ENCODE measurements around the gene FILIP1L.
A peak's percentile ranks its signal among the peaks of the same experiment; 100 is the strongest.
"Not testable (repeated sequence)": the region's sequence is repeated elsewhere in the genome, so short reads cannot be mapped to it uniquely, and the experiment has no call there.

The FILIP1L gene

GRCh38 chr3:99843590-99844258 is 270.6 kb downstream of the FILIP1L start:
- Histone ChIP-seq H3K9me3 (ENCODE audit: control insufficient read depth, low read length) (no peaks in the 10 kb centered on the region), H3K4me3 (ENCODE audit: extremely low read depth, insufficient read depth, low read length, poor library complexity, severe bottlenecking) (no peak overlapping the region), H3K36me3 (ENCODE audit: control insufficient read depth, insufficient read depth, low read length) (peaks cover 8% of the 10 kb centered on the region), H3K27ac (ENCODE audit: low read depth, low read length, severe bottlenecking) (peak overlapping the region; percentile 24), H3K4me1 (ENCODE audit: control insufficient read depth, insufficient read depth, low read length, poor library complexity, severe bottlenecking) (peaks cover 16% of the 10 kb centered on the region)
- WGBS, 2 experiments (ENCODE audit: insufficient coverage in 2 of 2): 81 to 92% methylated on average over 5 to 9 of the region's 10 CpGs

GRCh38 chr3:99842826-99843589 is 271.3 kb downstream of the FILIP1L start:
- WGBS, 2 experiments (ENCODE audit: insufficient coverage in 2 of 2): 80% methylated on average over 1 of the region's 2 CpGs; no CpG with 5 or more reads in 1 of the 2 experiments
- no peak overlapping the region for H3K4me3 ChIP-seq (ENCODE audit: extremely low read depth, insufficient read depth, low read length, poor library complexity, severe bottlenecking)
- H3K4me1 ChIP-seq (ENCODE audit: control insufficient read depth, insufficient read depth, low read length, poor library complexity, severe bottlenecking): peaks cover 16% of the 10 kb centered on the region
- peak overlapping the region; percentile 0 for H3K27ac ChIP-seq (ENCODE audit: low read depth, low read length, severe bottlenecking)
- no peaks in the 10 kb centered on the region for H3K9me3 ChIP-seq (ENCODE audit: control insufficient read depth, low read length)
- H3K36me3 ChIP-seq (ENCODE audit: control insufficient read depth, insufficient read depth, low read length): peaks cover under 1% of the 10 kb centered on the region

GRCh38 chr3:99841949-99842348 is 272.4 kb downstream of the FILIP1L start:
- H3K4me1 ChIP-seq (ENCODE audit: control insufficient read depth, insufficient read depth, low read length, poor library complexity, severe bottlenecking): peaks cover 16% of the 10 kb centered on the region
- H3K36me3 ChIP-seq (ENCODE audit: control insufficient read depth, insufficient read depth, low read length); H3K4me3 ChIP-seq (ENCODE audit: extremely low read depth, insufficient read depth, low read length, poor library complexity, severe bottlenecking); H3K27ac ChIP-seq (ENCODE audit: low read depth, low read length, severe bottlenecking); H3K9me3 ChIP-seq (ENCODE audit: control insufficient read depth, low read length): not testable (repeated sequence)
- 61 to 97% methylated on average over 3 of the region's 4 CpGs for WGBS, 2 experiments (ENCODE audit: insufficient coverage in 2 of 2)

- Histone ChIP-seq H3K4me3 (ENCODE audit: extremely low read depth, insufficient read depth, low read length, poor library complexity, severe bottlenecking) (no peak overlapping the region), H3K9me3 (ENCODE audit: control insufficient read depth, low read length) (no peaks in the 10 kb centered on the region), H3K4me1 (ENCODE audit: control insufficient read depth, insufficient read depth, low read length, poor library complexity, severe bottlenecking) (peaks cover 10% of the 10 kb centered on the region), H3K27ac (ENCODE audit: low read depth, low read length, severe bottlenecking) (no peak overlapping the region), H3K36me3 (ENCODE audit: control insufficient read depth, insufficient read depth, low read length) (no peaks in the 10 kb centered on the region)
- WGBS, 2 experiments (ENCODE audit: insufficient coverage in 2 of 2): 88% methylated on average over 1 of the region's 1 CpG; no CpG with 5 or more reads in 1 of the 2 experiments
Observed at GRCh38 chr3:99839613-99840012, 274.7 kb downstream of the FILIP1L start.

- H3K4me1 ChIP-seq (ENCODE audit: control insufficient read depth, insufficient read depth, low read length, poor library complexity, severe bottlenecking): peaks cover 5% of the 10 kb centered on the region
- H3K4me3 ChIP-seq (ENCODE audit: extremely low read depth, insufficient read depth, low read length, poor library complexity, severe bottlenecking): no peak overlapping the region
- H3K36me3 ChIP-seq (ENCODE audit: control insufficient read depth, insufficient read depth, low read length): no peaks in the 10 kb centered on the region
- no peak overlapping the region for H3K27ac ChIP-seq (ENCODE audit: low read depth, low read length, severe bottlenecking)
- H3K9me3 ChIP-seq (ENCODE audit: control insufficient read depth, low read length): no peaks in the 10 kb centered on the region
Observed at GRCh38 chr3:99838755-99839154, 275.5 kb downstream of the FILIP1L start.

- H3K4me3 ChIP-seq (ENCODE audit: extremely low read depth, insufficient read depth, low read length, poor library complexity, severe bottlenecking): no peak overlapping the region
- no peaks in the 10 kb centered on the region for H3K9me3 ChIP-seq (ENCODE audit: control insufficient read depth, low read length)
- H3K27ac ChIP-seq (ENCODE audit: low read depth, low read length, severe bottlenecking): no peak overlapping the region
- no peaks in the 10 kb centered on the region for H3K4me1 ChIP-seq (ENCODE audit: control insufficient read depth, insufficient read depth, low read length, poor library complexity, severe bottlenecking)
- WGBS, 2 experiments (ENCODE audit: insufficient coverage in 2 of 2): 88 to 94% methylated on average over 1 of the region's 1 CpG
- H3K36me3 ChIP-seq (ENCODE audit: control insufficient read depth, insufficient read depth, low read length): no peaks in the 10 kb centered on the region
Observed at GRCh38 chr3:99837715-99838114, 276.6 kb downstream of the FILIP1L start.

- Histone ChIP-seq H3K9me3 (ENCODE audit: control insufficient read depth, low read length) (no peaks in the 10 kb centered on the region), H3K36me3 (ENCODE audit: control insufficient read depth, insufficient read depth, low read length) (no peaks in the 10 kb centered on the region), H3K4me1 (ENCODE audit: control insufficient read depth, insufficient read depth, low read length, poor library complexity, severe bottlenecking) (no peaks in the 10 kb centered on the region), H3K27ac (ENCODE audit: low read depth, low read length, severe bottlenecking) (no peak overlapping the region), H3K4me3 (ENCODE audit: extremely low read depth, insufficient read depth, low read length, poor library complexity, severe bottlenecking) (no peak overlapping the region)
- WGBS, 2 experiments (ENCODE audit: insufficient coverage in 2 of 2): 87 to 100% methylated on average over 2 to 3 of the region's 3 CpGs
Observed at GRCh38 chr3:99836681-99837080, 277.6 kb downstream of the FILIP1L start.

- H3K27ac ChIP-seq (ENCODE audit: low read depth, low read length, severe bottlenecking): no peak overlapping the region
- H3K4me3 ChIP-seq (ENCODE audit: extremely low read depth, insufficient read depth, low read length, poor library complexity, severe bottlenecking): no peak overlapping the region
- no peaks in the 10 kb centered on the region for H3K36me3 ChIP-seq (ENCODE audit: control insufficient read depth, insufficient read depth, low read length)
- no peaks in the 10 kb centered on the region for H3K4me1 ChIP-seq (ENCODE audit: control insufficient read depth, insufficient read depth, low read length, poor library complexity, severe bottlenecking)
- WGBS, 2 experiments (ENCODE audit: insufficient coverage in 2 of 2): 100% methylated on average over 1 to 2 of the region's 2 CpGs
- H3K9me3 ChIP-seq (ENCODE audit: control insufficient read depth, low read length): no peaks in the 10 kb centered on the region
Observed at GRCh38 chr3:99834211-99834957, 279.9 kb downstream of the FILIP1L start.

DNA sequence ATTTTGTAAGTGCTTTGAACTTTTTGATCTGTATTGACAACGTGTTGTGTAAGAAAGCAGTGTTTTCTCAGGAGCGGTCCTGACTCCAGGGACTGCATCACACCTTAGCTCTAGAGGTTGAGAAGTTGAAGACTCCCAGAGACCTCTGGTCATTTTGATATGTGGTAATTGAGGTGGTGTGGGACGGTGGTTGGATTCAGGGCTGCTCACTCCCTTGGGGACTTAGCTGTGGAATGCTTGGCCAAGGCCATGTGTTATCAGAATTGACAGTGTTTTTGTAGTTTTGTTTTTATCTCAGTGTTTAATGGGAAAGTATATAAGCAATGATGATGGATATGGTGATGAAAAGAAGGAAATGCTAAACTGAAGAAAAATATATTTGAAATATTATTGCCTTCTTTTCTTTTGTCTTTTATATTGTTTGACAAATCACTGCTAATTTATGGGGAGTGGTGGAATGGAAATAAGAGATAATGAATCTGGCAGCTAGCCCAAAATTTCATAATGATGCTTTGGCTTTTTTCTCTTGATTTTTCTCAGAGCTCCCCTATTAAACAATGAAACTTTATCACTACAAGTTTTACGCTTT is 280.6 kb downstream of the FILIP1L start:
- Histone ChIP-seq H3K4me1 (ENCODE audit: control insufficient read depth, insufficient read depth, low read length, poor library complexity, severe bottlenecking) (no peaks in the 10 kb centered on the region), H3K36me3 (ENCODE audit: control insufficient read depth, insufficient read depth, low read length) (no peaks in the 10 kb centered on the region), H3K9me3 (ENCODE audit: control insufficient read depth, low read length) (no peaks in the 10 kb centered on the region), H3K27ac (ENCODE audit: low read depth, low read length, severe bottlenecking) (no peak overlapping the region), H3K4me3 (ENCODE audit: extremely low read depth, insufficient read depth, low read length, poor library complexity, severe bottlenecking) (no peak overlapping the region)
- WGBS, 2 experiments (ENCODE audit: insufficient coverage in 2 of 2): 93 to 100% methylated on average over 2 to 3 of the region's 4 CpGs

DNA sequence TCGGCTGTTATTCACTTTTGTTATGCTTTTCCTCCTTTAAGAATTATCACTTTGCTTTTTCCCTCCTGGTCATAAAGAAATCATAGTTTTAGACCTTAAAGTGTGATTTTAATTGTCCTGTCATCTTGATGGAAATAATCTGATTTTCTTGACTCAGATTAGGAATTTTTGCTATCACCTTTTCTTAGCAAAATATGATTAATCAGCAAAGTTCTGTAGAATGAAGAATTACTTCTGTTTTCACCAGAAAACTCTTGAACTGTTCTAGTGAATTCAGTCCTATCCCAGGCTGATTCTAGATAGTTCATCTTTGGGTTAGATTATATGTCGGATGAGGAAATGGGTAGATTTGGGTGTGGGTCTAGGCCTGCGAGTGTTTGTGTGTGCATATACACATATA is 284.5 kb downstream of the FILIP1L start:
- H3K4me1 ChIP-seq (ENCODE audit: control insufficient read depth, insufficient read depth, low read length, poor library complexity, severe bottlenecking): no peaks in the 10 kb centered on the region
- H3K9me3 ChIP-seq (ENCODE audit: control insufficient read depth, low read length): no peaks in the 10 kb centered on the region
- H3K36me3 ChIP-seq (ENCODE audit: control insufficient read depth, insufficient read depth, low read length): no peaks in the 10 kb centered on the region
- H3K4me3 ChIP-seq (ENCODE audit: extremely low read depth, insufficient read depth, low read length, poor library complexity, severe bottlenecking): no peak overlapping the region
- 71 to 83% methylated on average over 1 of the region's 3 CpGs for WGBS, 2 experiments (ENCODE audit: insufficient coverage in 2 of 2)
- H3K27ac ChIP-seq (ENCODE audit: low read depth, low read length, severe bottlenecking): no peak overlapping the region
